ENCODE measurements around the gene HES7. TPM values are rescaled to one million over a fixed set of nuclear protein-coding genes. Genes with fewer than 3 reads are reported as not detected.
A peak's percentile ranks its signal among the peaks of the same experiment; 100 is the strongest.

The HES7 gene
- total and polyA plus RNA-seq, 4 experiments from 2014 or later, result not detected

DNA sequence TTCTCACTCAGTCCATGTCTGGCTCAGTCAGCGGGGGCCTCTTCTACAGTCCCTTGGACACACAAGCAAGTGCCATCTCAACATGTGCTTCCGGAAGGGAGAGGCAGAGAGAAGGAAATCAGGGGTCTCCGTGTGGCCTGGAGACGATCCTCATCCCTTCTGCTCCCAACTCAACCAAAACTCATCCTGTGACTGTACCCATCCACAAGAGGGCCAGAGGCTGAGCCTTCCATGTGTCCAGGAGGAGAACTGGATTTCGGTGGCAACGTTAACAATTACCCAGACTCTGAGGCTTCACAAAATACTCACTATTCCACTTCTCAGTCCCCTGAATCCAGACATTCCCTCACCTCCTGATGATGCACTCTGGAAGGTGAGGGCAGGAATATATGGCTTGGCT lies 28.5 kb downstream of the HES7 start:
- DNase-seq, result no peak
- Mint-ChIP-seq H3K9me3 (peaks cover 0 to 4% (median 0%) of the 10 kb centered on the region in 8 donors), H3K36me3 (no peaks in the 10 kb centered on the region), H3K4me1 (peaks cover 5 to 16% (median 12%) of the 10 kb centered on the region in 4 donors), H3K27me3 (peaks cover 8 to 11% of the 10 kb centered on the region in 2 donors), H3K27ac (peak overlapping the region in 1 of 7 donors; percentile 12), H3K4me3 (no peak overlapping the region)
- POLR2A ChIA-PET (ENCODE audit: partially characterized antibody), result interaction anchor here (1.5 to 2.0 kb wide), 2 partner anchors 78 to 95 kb away, joined by 4 to 5 read pairs; partner anchors contain the start of gene BORCS6
- H3K4me1 ChIP-seq (ENCODE audit: insufficient read depth, low read length), result peaks cover 12% of the 10 kb centered on the region
- H3K27ac ChIP-seq (ENCODE audit: low read depth, low read length), result no peak overlapping the region
- no peaks in the 10 kb centered on the region for H3K9me3 ChIP-seq (ENCODE audit: control insufficient read depth in 1 of 2, low read length in 2 of 2)
- no peaks in the 10 kb centered on the region for H3K36me3 ChIP-seq (ENCODE audit: insufficient read depth, low read length)
- intact Hi-C loops (cut with micrococcal nuclease), result loop anchor here (2.0 kb wide), 1 partner anchor 17 kb away; no protein-coding TSS in a partner anchor
- no peak overlapping the region for H3K4me3 ChIP-seq (ENCODE audit: low read length in 2 of 2)
- H3K27me3 ChIP-seq (ENCODE audit: insufficient read depth, low read length), result no peaks in the 10 kb centered on the region
- CTCF ChIA-PET (ENCODE audit: partially characterized antibody), result interaction anchor here (2.0 to 7.6 kb wide), 7 partner anchors 11 to 205 kb away, joined by 9 to 178 read pairs (median 41); partner anchors contain the start of gene ALOXE3

DNA sequence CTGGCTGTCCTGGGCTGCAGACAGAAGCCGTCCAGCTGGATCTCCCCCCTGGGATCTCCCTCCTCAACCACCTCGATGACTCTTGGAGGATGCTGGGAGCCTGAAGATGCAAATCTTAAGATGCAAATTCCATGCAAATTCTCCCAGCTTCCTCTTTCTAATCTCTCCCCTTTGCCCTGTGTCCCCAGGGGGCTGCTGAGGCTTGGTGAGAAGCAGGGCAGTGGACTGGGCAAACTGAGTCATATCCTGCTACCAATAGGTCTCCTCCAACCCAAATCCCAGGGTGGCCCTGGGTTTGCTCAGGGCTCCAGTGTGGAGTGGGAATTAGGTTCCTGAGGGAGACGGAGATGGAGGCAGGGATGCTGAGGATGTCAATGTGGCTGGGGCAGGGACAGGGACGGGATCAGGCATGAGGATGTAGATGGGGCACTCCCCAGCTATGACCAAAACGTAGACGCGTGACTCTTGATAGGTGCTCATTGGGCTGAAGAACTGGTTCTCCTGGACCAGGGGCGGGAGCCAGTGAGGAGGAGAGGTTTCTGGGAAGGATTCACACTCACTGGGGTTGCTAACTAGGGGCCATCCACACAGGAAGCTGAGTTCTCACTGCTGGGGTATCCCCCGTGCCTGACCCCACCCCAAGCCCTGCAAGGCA lies 32.7 kb downstream of the HES7 start:
- Mint-ChIP-seq H3K27me3 (peaks cover 17 to 21% of the 10 kb centered on the region in 2 donors), H3K9me3 (peaks cover 0 to 6% (median 0%) of the 10 kb centered on the region in 8 donors), H3K27ac (no peak overlapping the region), H3K4me1 (peaks cover 5 to 16% (median 12%) of the 10 kb centered on the region in 4 donors), H3K36me3 (no peaks in the 10 kb centered on the region), H3K4me3 (peak overlapping the region in 1 of 8 donors; percentile 26)
- Histone ChIP-seq H3K4me1 (ENCODE audit: insufficient read depth, low read length) (peaks cover 12% of the 10 kb centered on the region), H3K9me3 (ENCODE audit: control insufficient read depth in 1 of 2, low read length in 2 of 2) (no peaks in the 10 kb centered on the region), H3K36me3 (ENCODE audit: insufficient read depth, low read length) (no peaks in the 10 kb centered on the region), H3K27me3 (ENCODE audit: insufficient read depth, low read length) (no peaks in the 10 kb centered on the region), H3K4me3 (ENCODE audit: low read length in 2 of 2) (no peak overlapping the region), H3K27ac (ENCODE audit: low read depth, low read length) (no peak overlapping the region)
- intact Hi-C loops (cut with micrococcal nuclease), result no loop called here
- ChIA-PET CTCF (ENCODE audit: partially characterized antibody) (interaction anchor here (0.8 to 7.6 kb wide), 11 partner anchors 7 to 209 kb away, joined by 3 to 178 read pairs (median 24); partner anchors contain the start of gene ALOXE3), POLR2A (ENCODE audit: partially characterized antibody) (interaction anchor here (1.1 to 1.4 kb wide), 2 partner anchors 21 to 132 kb away, joined by 3 to 4 read pairs; no protein-coding TSS in a partner anchor)
- no peak for DNase-seq

DNA sequence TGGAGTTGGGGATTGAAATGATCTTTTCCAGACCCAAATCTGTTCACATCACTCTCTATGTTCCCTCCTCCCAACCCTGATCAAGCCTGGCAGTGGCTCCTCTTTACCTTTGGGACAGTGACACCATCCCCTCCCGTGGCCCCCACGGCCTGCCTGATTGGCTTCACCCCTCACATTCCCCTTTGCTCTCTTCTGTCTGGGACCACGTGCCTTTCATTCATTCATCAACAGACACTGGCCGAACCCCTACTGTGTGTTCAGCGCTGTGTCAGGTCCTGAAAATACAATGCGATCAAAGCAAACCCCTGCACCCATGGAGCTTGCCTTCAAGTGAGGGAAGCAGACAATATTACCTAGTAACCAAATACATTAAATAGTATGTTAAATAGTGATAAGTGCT lies 34.2 kb downstream of the HES7 start:
- H3K36me3 Mint-ChIP-seq, result no peaks in the 10 kb centered on the region
- Histone ChIP-seq H3K27me3 (ENCODE audit: insufficient read depth, low read length) (no peaks in the 10 kb centered on the region), H3K27ac (ENCODE audit: low read depth, low read length) (no peak overlapping the region), H3K4me1 (ENCODE audit: insufficient read depth, low read length) (peaks cover 9% of the 10 kb centered on the region), H3K36me3 (ENCODE audit: insufficient read depth, low read length) (no peaks in the 10 kb centered on the region), H3K4me3 (ENCODE audit: low read length in 2 of 2) (no peak overlapping the region), H3K9me3 (ENCODE audit: control insufficient read depth in 1 of 2, low read length in 2 of 2) (no peaks in the 10 kb centered on the region)
- no peak overlapping the region for H3K4me3 Mint-ChIP-seq
- H3K9me3 Mint-ChIP-seq, result peaks cover 0 to 6% (median 0%) of the 10 kb centered on the region in 8 donors
- H3K4me1 Mint-ChIP-seq, result peaks cover 4 to 10% (median 8%) of the 10 kb centered on the region in 4 donors
- ChIA-PET CTCF (ENCODE audit: partially characterized antibody) (interaction anchor here (1.1 to 7.6 kb wide), 7 partner anchors 9 to 30 kb away, joined by 4 to 178 read pairs (median 24); partner anchors contain the start of gene ALOXE3), POLR2A (ENCODE audit: partially characterized antibody) (no interaction called here)
- peaks cover 17 to 21% of the 10 kb centered on the region in 2 donors for H3K27me3 Mint-ChIP-seq
- DNase-seq, result no peak
- intact Hi-C loops (cut with micrococcal nuclease), result no loop called here
- H3K27ac Mint-ChIP-seq, result no peak overlapping the region

DNA sequence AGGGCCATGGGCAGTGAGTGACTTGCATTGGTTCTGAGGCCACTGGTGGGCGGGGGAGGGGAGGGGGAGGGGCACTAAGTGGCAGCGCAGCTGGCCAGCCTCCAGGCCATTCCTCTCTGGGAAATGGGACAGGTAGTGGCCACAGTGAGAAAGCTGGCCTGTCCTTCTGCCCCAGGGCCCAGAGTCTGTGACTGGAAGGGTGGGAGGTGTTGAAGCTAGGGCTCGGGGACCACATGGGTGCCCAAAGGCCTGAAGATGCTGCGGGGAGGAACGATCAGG lies 36.0 kb downstream of the HES7 start:
- POLR2A ChIA-PET (ENCODE audit: partially characterized antibody), result interaction anchor here (0.9 to 1.0 kb wide), 2 partner anchors 15 to 201 kb away, joined by 3 read pairs; partner anchors contain the start of gene RANGRF
- Histone ChIP-seq H3K36me3 (ENCODE audit: insufficient read depth, low read length) (no peaks in the 10 kb centered on the region), H3K9me3 (ENCODE audit: control insufficient read depth in 1 of 2, low read length in 2 of 2) (no peaks in the 10 kb centered on the region), H3K27me3 (ENCODE audit: insufficient read depth, low read length) (no peaks in the 10 kb centered on the region), H3K4me3 (ENCODE audit: low read length in 2 of 2) (no peak overlapping the region), H3K27ac (ENCODE audit: low read depth, low read length) (no peak overlapping the region), H3K4me1 (ENCODE audit: insufficient read depth, low read length) (no peaks in the 10 kb centered on the region)
- no peak overlapping the region for H3K27ac Mint-ChIP-seq
- peaks cover 17 to 21% of the 10 kb centered on the region in 2 donors for H3K27me3 Mint-ChIP-seq
- peaks cover 0 to 2% (median 0%) of the 10 kb centered on the region in 8 donors for H3K9me3 Mint-ChIP-seq
- no peaks in the 10 kb centered on the region for H3K4me1 Mint-ChIP-seq
- H3K36me3 Mint-ChIP-seq, result no peaks in the 10 kb centered on the region
- no peak for DNase-seq
- CTCF ChIA-PET (ENCODE audit: partially characterized antibody), result interaction anchor here (0.7 to 7.6 kb wide), 4 partner anchors 14 to 197 kb away, joined by 3 to 178 read pairs (median 20); no protein-coding TSS in a partner anchor
- intact Hi-C loops (cut with micrococcal nuclease), result no loop called here
- no peak overlapping the region for H3K4me3 Mint-ChIP-seq

DNA sequence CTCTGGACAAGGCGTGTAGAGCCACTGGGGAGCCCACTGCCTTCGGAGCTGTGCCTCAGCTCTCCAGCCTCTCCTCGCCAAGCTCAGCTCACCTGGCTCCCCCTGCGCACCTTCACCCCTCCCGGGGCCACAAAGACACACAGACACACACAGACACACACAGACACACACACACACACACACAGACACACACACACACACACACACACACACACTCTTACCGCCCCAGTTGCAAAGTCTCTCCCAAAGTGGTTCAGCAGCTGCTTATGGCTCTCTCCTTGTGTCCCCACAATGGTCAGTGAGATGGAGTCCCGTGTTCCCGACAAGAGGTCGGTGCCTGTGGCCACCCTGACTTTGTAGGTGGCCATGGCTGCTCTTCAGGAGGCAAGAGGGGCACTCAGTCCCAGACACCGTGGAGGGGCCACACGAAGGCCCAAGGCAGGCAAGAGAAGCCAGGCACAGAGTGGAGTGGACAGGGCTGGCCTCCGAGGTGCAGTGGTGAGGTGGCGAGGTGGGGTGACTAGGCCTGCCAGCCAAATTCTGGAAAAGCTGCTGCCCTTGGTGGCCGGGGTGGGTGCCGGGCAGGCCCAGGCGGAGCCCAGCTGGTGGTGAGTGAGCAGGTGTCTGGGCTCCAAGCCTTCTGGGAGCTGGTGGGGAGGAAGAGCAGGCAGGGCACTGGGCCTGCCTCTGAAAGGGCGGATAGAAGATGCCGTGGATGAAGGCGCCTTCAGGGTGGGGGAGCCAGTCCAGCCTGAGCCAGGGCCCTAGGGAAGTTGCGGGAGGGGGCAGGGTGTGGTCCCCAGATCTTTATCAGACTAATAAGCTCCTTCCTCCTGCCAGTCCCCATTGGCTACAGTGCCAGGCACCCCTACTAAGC lies 36.6 kb downstream of the HES7 start, which contains the start of gene ALOX12B:
ALOX12B (minus strand) TSS at position 642 of the 877 bp plus-strand sequence; CDS start at position 368, 274 bp downstream.
- intact Hi-C loops (cut with micrococcal nuclease), result no loop called here
- Histone ChIP-seq H3K27ac (ENCODE audit: low read depth, low read length) (no peak within 1 kb of the TSS), H3K4me3 (ENCODE audit: low read length in 2 of 2) (no peak within 1 kb of the TSS), H3K4me1 (ENCODE audit: insufficient read depth, low read length) (no peaks in the 10 kb centered on the region), H3K36me3 (ENCODE audit: insufficient read depth, low read length) (no peaks in the 10 kb centered on the region), H3K27me3 (ENCODE audit: insufficient read depth, low read length) (no peaks in the 10 kb centered on the region), H3K9me3 (ENCODE audit: control insufficient read depth in 1 of 2, low read length in 2 of 2) (no peaks in the 10 kb centered on the region)
- CTCF ChIA-PET (ENCODE audit: partially characterized antibody), result interaction anchor here (1.1 to 7.6 kb wide), 5 partner anchors 13 to 27 kb away, joined by 3 to 178 read pairs (median 17); no protein-coding TSS in a partner anchor
- Mint-ChIP-seq H3K4me1 (no peaks in the 10 kb centered on the region), H3K27ac (no peak within 1 kb of the TSS), H3K4me3 (no peak within 1 kb of the TSS), H3K36me3 (no peaks in the 10 kb centered on the region), H3K9me3 (peaks cover 0 to 2% (median 0%) of the 10 kb centered on the region in 8 donors), H3K27me3 (peaks cover 14 to 20% of the 10 kb centered on the region in 2 donors)
- POLR2A ChIA-PET (ENCODE audit: partially characterized antibody), result interaction anchor here (0.9 to 1.0 kb wide), 2 partner anchors 14 to 201 kb away, joined by 3 read pairs; partner anchors contain the start of gene RANGRF
- DNase-seq, result no peak

DNA sequence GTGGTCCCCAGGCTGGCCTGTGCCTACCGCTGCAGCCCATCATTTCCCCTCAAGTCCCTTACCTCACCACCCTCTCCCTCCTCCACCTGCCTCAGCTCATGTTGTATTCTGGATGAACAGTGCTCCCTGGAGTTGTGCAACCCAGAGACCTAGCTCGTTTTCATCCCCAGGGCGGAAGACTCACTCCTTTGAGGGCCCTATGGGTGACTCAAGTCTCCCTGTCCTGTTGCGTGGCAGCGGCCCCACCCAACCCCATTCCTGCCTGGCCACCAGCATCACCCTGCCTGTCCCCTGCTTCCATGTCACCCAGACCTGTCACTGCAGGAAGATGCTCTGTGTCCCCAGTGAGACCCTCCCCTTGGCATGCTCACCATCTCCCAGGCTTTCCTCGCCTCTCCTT lies 39.7 kb downstream of the HES7 start:
- Mint-ChIP-seq H3K27ac (no peak overlapping the region), H3K4me1 (peaks cover 3 to 12% (median 7%) of the 10 kb centered on the region in 4 donors), H3K36me3 (no peaks in the 10 kb centered on the region), H3K9me3 (peaks cover 0 to 2% (median 0%) of the 10 kb centered on the region in 8 donors), H3K27me3 (peaks cover 2 to 7% of the 10 kb centered on the region in 2 donors), H3K4me3 (no peak overlapping the region)
- ChIA-PET POLR2A (ENCODE audit: partially characterized antibody) (interaction anchor here (0.6 to 0.7 kb wide), 2 partner anchors 172 to 291 kb away, joined by 3 read pairs; no protein-coding TSS in a partner anchor), CTCF (ENCODE audit: partially characterized antibody) (interaction anchor here (1.0 to 4.6 kb wide), 5 partner anchors 9 to 35 kb away, joined by 4 to 30 read pairs (median 11); partner anchors contain the start of gene ALOXE3)
- no peak overlapping the region for H3K27ac ChIP-seq (ENCODE audit: low read depth, low read length)
- H3K36me3 ChIP-seq (ENCODE audit: insufficient read depth, low read length), result no peaks in the 10 kb centered on the region
- no peak for DNase-seq
- no peaks in the 10 kb centered on the region for H3K27me3 ChIP-seq (ENCODE audit: insufficient read depth, low read length)
- no peak overlapping the region for H3K4me3 ChIP-seq (ENCODE audit: low read length in 2 of 2)
- intact Hi-C loops (cut with micrococcal nuclease), result no loop called here
- H3K9me3 ChIP-seq (ENCODE audit: control insufficient read depth in 1 of 2, low read length in 2 of 2), result no peaks in the 10 kb centered on the region
- peaks cover 6% of the 10 kb centered on the region for H3K4me1 ChIP-seq (ENCODE audit: insufficient read depth, low read length)

All from CD4-positive, alpha-beta memory T cell (primary cell).